IMR-90 (cell line): Measurements from ENCODE around the gene TNS3.

Experiments
- BHLHE40 ChIP-seq: fragments of 150-350 bp; IDR thresholded peaks from 2 replicates; pipeline ENCODE4 v1.6.1; 2016; ENCODE audit warnings: mild to moderate bottlenecking, low read depth, low read length
- CEBPB ChIP-seq: IDR thresholded peaks from 2 replicates; pipeline ENCODE4 v1.6.1; 2012; ENCODE audit warnings: low read depth, low read length, improper control_type of control experiment
- CTCF ChIP-seq: conservative IDR thresholded peaks from 2 replicates; pipeline ENCODE4 v1.5.1; 2012; ENCODE audit warnings: mild to moderate bottlenecking, low read depth, low read length, improper control_type of control experiment
- ELK1 ChIP-seq: fragments of 150-350 bp; IDR thresholded peaks from 2 replicates; pipeline ENCODE4 v1.6.1; 2016; ENCODE audit warnings: low read depth, mild to moderate bottlenecking, low read length, moderate library complexity, borderline replicate concordance
- FOS ChIP-seq: fragments of 150-350 bp; IDR thresholded peaks from 2 replicates; pipeline ENCODE4 v1.6.1; 2016; ENCODE audit warnings: low read depth, low read length
- MAFK ChIP-seq: IDR thresholded peaks from 2 replicates; pipeline ENCODE4 v1.6.1; 2012; ENCODE audit warnings: low read depth, low read length, improper control_type of control experiment
- MAZ ChIP-seq: IDR thresholded peaks from 2 replicates; pipeline ENCODE4 v1.6.1; 2012; ENCODE audit warnings: low read depth, mild to moderate bottlenecking, low read length, improper control_type of control experiment, moderate library complexity, borderline replicate concordance
- MXI1 ChIP-seq: IDR thresholded peaks from 2 replicates; pipeline ENCODE4 v1.6.1; 2012; ENCODE audit warnings: low read depth, mild to moderate bottlenecking, low read length, moderate library complexity, borderline replicate concordance
- POLR2A ChIP-seq: IDR thresholded peaks from 2 replicates; pipeline ENCODE4 v1.6.1; 2012; ENCODE audit warnings: mild to moderate bottlenecking, low read depth, low read length
- RAD21 ChIP-seq: IDR thresholded peaks from 2 replicates; pipeline ENCODE4 v1.6.1; 2012; ENCODE audit warnings: low read length, improper control_type of control experiment
- RCOR1 ChIP-seq: IDR thresholded peaks from 2 replicates; pipeline ENCODE4 v1.6.1; 2012; ENCODE audit warnings: mild to moderate bottlenecking, low read length, improper control_type of control experiment; ENCODE audit not compliant: insufficient replicate concordance
- RFX5 ChIP-seq: IDR thresholded peaks from 2 replicates; pipeline ENCODE4 v1.8.0; 2012; ENCODE audit warnings: low read depth, mild to moderate bottlenecking, low read length, moderate library complexity
- SMC3 ChIP-seq: fragments of 150-350 bp; IDR thresholded peaks from 2 replicates; pipeline ENCODE4 v1.6.1; 2016; ENCODE audit warnings: low read depth, mild to moderate bottlenecking, antibody characterized with exemption, low read length, moderate library complexity
- USF2 ChIP-seq: fragments of 150-350 bp; IDR thresholded peaks from 2 replicates; pipeline ENCODE4 v1.6.1; 2017; ENCODE audit warnings: mild to moderate bottlenecking, antibody characterized with exemption, low read length, low read depth

GRCh38 chr7:47474937-47475879 is 106.7 kb downstream of the TNS3 start:
- TF ChIP-seq CTCF (no peak), CEBPB (peak; percentile 96), RAD21 (no peak; the same call in 1 of the 2 replicates), FOS (peak; percentile 87), POLR2A (peak; percentile 49), SMC3 (no peak), BHLHE40 (peak; percentile 71), MAFK (no peak), RFX5 (no peak), MXI1 (no peak), MAZ (peak; percentile 67; the same call in 1 of the 2 replicates), USF2 (no peak), ELK1 (no peak), RCOR1 (no peak)
